Thoracic aorta (tissue), 2 donors: ENCODE results near the gene C6orf89. TPM values are rescaled to one million over a fixed set of nuclear protein-coding genes. Genes with fewer than 3 reads are reported as not detected.

ENCODE experiments used
- ATAC-seq: fragments of 150-250 bp; one replicate; pipeline ENCODE4 v1.8.0; 2017; ENCODE audit warnings: low read depth; ENCODE audit not compliant: insufficient number of reproducible peaks, low FRiP score
- DNase-seq: peaks from one replicate; pipeline ENCODE4 v3.0.0-alpha.2; 2020; ENCODE audit warnings: low spot score
- H3K27ac ChIP-seq, 2 donors: fragments of 200-600 bp; sonication (generic); 1 replicate in 1 of 2; 2 replicates in 1 of 2; pipeline ENCODE4 v1.5.1; 2016; ENCODE audit warnings: mild to moderate bottlenecking in 2 of 2, moderate library complexity in 2 of 2
- H3K27me3 ChIP-seq: fragments of 200-600 bp; sonication (generic); replicated peaks from 2 replicates; pipeline ENCODE4 v1.6.0; 2016; ENCODE audit warnings: mild to moderate bottlenecking; ENCODE audit not compliant: insufficient read depth
- H3K36me3 ChIP-seq: fragments of 200-600 bp; sonication (generic); one replicate; pipeline ENCODE4 v1.5.1; 2016
- H3K4me1 ChIP-seq, 2 donors: fragments of 200-600 bp; sonication (generic); 1 replicate in 1 of 2; 2 replicates in 1 of 2; pipeline versions ENCODE4 v1.5.1 to v1.6.0; 2016; ENCODE audit warnings: low read depth in 2 of 2, mild to moderate bottlenecking in 1 of 2; ENCODE audit not compliant: control insufficient read depth in 1 of 2
- H3K4me3 ChIP-seq: fragments of 200-600 bp; sonication (generic); 2 replicates; pipeline ENCODE4 v1.5.1; 2016; ENCODE audit warnings: mild to moderate bottlenecking
- H3K9me3 ChIP-seq: fragments of 200-600 bp; sonication (generic); 2 replicates; pipeline ENCODE4 v1.5.1; 2016
- CTCF ChIP-seq: fragments of 200-600 bp; sonication (generic); IDR thresholded peaks from one replicate; pipeline ENCODE4 v1.5.1; 2019; ENCODE audit warnings: antibody characterized with exemption
- total RNA-seq, 2 donors: library from RNA; depleted of rRNA; stranded (reverse); fragments of >200 nt; gene quantifications; one replicate each; pipeline versions ENCODE4 v1.1.0 to v1.2.3, GENCODE V29; 2016

Gene C6orf89, protein sequence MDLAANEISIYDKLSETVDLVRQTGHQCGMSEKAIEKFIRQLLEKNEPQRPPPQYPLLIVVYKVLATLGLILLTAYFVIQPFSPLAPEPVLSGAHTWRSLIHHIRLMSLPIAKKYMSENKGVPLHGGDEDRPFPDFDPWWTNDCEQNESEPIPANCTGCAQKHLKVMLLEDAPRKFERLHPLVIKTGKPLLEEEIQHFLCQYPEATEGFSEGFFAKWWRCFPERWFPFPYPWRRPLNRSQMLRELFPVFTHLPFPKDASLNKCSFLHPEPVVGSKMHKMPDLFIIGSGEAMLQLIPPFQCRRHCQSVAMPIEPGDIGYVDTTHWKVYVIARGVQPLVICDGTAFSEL
- total RNA-seq = 10 to 100 TPM; 53.6 to 60.9 TPM

DNA sequence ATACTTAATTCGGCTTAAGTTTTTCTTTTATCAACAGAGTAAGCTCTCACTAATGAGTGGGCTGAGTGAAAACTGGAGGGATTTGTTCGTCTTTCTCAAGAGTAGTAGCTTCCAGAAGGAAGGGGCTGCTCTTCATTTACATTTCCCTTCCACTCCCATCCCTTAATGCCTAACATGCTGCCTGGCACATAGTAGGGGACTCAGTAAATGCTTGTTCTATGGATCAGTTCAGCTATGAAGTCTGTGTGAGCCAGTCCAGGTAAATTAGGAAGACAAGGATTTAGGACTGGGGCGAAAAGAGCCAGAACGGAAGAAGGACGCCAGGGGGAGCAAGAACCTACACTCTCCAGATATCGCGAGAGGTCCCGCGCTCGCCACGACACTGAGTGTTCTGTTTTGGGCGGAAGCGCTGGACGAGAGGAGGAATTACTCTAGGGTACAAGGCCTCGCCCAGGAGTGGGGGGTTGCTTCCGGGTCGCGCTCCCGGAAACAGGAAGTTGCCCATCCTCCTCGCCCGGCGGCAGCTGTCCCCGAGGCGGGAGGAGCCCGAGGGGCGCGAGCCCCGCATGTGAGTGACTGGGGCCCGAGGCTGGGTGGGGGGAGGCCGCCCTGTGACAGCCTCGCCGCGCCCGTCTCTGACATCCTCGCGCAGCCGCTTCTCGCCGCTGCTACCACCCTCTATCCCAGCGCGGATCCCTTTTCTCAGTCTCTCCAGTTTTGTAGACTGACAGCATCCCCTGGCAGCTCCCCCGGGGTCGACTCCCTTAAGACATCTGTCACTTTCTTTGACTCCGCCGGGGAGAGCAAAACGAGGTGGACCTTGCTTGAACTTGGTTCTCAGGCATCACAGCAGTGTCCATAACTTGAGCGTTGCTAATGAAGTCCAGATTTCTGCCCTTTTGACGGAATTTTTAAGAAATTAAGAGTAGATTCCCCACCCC, at the start of gene C6orf89:
C6orf89 (plus strand) TSS at position 492 of the 941 bp plus-strand sequence. CDS start 13,493 bp downstream, outside the sequence.
- peak; percentile 98 for ATAC-seq
- peak; percentile 95 for DNase-seq
- H3K36me3 ChIP-seq = no peaks in the 10 kb centered on the region
- peak within 1 kb of the TSS; percentile 75 for H3K4me3 ChIP-seq
- no peaks in the 10 kb centered on the region for H3K9me3 ChIP-seq
- H3K27me3 ChIP-seq = no peaks in the 10 kb centered on the region
- H3K4me1 ChIP-seq = peaks cover 13 to 29% of the 10 kb centered on the region in 2 donors
- H3K27ac ChIP-seq = peak within 1 kb of the TSS; percentile 73 to 87
- peak; percentile 79 for TF ChIP-seq CTCF

DNA sequence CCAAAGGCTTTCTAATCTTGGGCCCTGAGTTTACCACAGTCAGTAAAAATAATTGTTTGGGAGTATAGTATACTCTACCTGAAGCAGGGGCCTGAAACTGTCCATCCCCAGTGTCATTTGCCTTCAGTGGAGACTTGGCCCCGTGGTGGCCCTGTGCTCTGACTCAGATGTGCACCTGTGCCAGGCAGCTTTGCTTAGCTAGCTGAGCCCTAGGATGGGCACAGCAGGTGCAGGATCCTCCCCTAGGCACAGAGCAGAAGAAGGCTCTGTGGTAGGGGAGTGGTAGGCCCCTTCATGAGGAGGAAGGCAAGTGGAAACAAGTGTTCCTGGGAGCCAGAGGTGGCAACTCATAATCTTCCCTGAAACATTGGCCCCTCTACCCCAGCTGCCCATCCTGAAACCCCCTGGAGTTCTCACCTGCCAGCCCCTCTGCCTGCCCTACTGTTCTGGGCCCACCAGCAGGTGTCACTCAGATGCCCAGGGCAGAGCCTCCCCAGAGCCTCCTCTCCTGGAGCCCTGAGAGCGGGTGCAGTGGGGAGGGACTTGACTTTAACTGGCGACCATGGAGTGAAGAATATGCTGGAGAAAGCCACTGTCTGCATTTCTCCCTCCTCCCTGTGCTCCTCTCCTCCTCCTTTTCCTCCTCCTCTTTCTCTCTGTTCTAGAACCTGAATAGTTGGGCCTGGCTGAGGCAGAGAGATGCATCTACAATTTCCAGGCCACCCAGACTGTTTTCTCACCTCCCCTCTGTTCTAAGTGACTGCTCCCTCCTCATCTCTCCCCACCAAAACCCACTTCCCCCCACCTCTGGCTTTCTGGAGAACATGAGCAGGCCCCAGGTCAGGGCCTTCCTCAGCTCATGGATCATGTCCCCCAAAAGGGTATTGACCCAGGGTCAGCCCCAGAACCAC, 49.4 kb upstream of the C6orf89 start:
- no peaks in the 10 kb centered on the region for H3K36me3 ChIP-seq
- TF ChIP-seq CTCF = no peak
- ATAC-seq = no peak
- DNase-seq = no peak
- no peak overlapping the region for H3K27ac ChIP-seq
- no peaks in the 10 kb centered on the region for H3K9me3 ChIP-seq
- H3K27me3 ChIP-seq = no peaks in the 10 kb centered on the region
- H3K4me1 ChIP-seq = peaks cover 15 to 20% of the 10 kb centered on the region in 2 donors
- H3K4me3 ChIP-seq = no peak overlapping the region

- no peaks in the 10 kb centered on the region for H3K27me3 ChIP-seq
- peaks cover 15 to 25% of the 10 kb centered on the region in 2 donors for H3K4me1 ChIP-seq
- TF ChIP-seq CTCF = no peak
- H3K9me3 ChIP-seq = no peaks in the 10 kb centered on the region
- no peaks in the 10 kb centered on the region for H3K36me3 ChIP-seq
- no peak for DNase-seq
- H3K27ac ChIP-seq = no peak overlapping the region
- no peak for ATAC-seq
- no peak overlapping the region for H3K4me3 ChIP-seq
These were observed 48.8 kb upstream of the C6orf89 start for GRCh38 chr6:36837022-36837339.

GRCh38 chr6:36837686-36838085, 48.1 kb upstream of the C6orf89 start:
- ATAC-seq (no peak), DNase-seq (no peak)
- no peak overlapping the region for H3K27ac ChIP-seq
- H3K9me3 ChIP-seq = no peaks in the 10 kb centered on the region
- H3K27me3 ChIP-seq = no peaks in the 10 kb centered on the region
- H3K4me3 ChIP-seq = no peak overlapping the region
- no peak for TF ChIP-seq CTCF
- peaks cover 15 to 25% of the 10 kb centered on the region in 2 donors for H3K4me1 ChIP-seq
- H3K36me3 ChIP-seq = no peaks in the 10 kb centered on the region
